ENCODE data around the gene B3GNT8. TPM values are rescaled to one million over a fixed set of nuclear protein-coding genes. Genes with fewer than 3 reads are reported as not detected.

The B3GNT8 gene
- total and polyA plus RNA-seq, 2 of the 8 experiments (the other 6 are each of a cell fraction or from before 2014, with no cell fraction given), result 0.67 to 0.86 TPM

DNA sequence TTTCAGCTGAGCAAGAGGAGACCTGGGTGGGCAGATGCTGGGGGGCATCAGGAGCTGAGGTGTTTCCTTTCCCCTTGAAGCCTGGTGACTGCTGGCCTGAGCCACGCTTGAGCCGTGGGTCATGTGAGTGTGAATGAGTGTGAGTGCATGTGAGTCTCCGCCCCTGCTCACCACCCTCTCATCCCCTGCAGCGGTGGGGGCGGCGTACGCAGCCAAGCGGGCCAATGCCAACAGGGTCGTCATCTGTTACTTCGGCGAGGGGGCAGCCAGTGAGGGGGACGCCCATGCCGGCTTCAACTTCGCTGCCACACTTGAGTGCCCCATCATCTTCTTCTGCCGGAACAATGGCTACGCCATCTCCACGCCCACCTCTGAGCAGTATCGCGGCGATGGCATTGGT, 5.2 kb downstream of the B3GNT8 start:
- FAIRE-seq (no peak), DNase-seq (ENCODE audit: low read depth in 1 of 2, low spot score in 2 of 2) (no peak)
- H3K36me3 ChIP-seq (ENCODE audit: control insufficient read depth in 2 of 4, insufficient read depth in 4 of 4, low read length in 3 of 4), result peaks cover 0 to 10% (median 2%) of the 10 kb centered on the region in 4 experiments; a peak in 6 of 8 replicates
- no peaks in the 10 kb centered on the region for H3K79me1 ChIP-seq (ENCODE audit: low read depth, low read length)
- no peak overlapping the region for H3K23ac ChIP-seq (ENCODE audit: insufficient read length)
- no peak overlapping the region for H3K4me2 ChIP-seq (ENCODE audit: insufficient read depth in 1 of 2, low read depth in 2 of 2, low read length in 2 of 2)
- no peak overlapping the region for H2AK5ac ChIP-seq (ENCODE audit: low read depth, low read length)
- WGBS, 2 experiments (ENCODE audit: extremely low coverage in 1 of 2, insufficient coverage in 1 of 2, insufficient read length in 1 of 2, insufficient replicate concordance in 2 of 2, low coverage in 1 of 2, low lambda C conversion rate in 2 of 2, missing lambda C conversion rate in 1 of 2), result 90% methylated on average over 18 of the region's 20 CpGs; no CpG with 5 or more reads in 1 of the 2 experiments
- peaks cover 0 to 7% (median 0%) of the 10 kb centered on the region in 4 experiments; a peak in 2 of 7 replicates for H3K4me1 ChIP-seq (replicated peaks in 1 of 4; ENCODE audit: control insufficient read depth in 3 of 4, insufficient read depth in 4 of 4, low read length in 3 of 4)
- no peak overlapping the region for H3K4me3 ChIP-seq (ENCODE audit: extremely low read depth in 1 of 4, insufficient read depth in 2 of 4, low read depth in 3 of 4, low read length in 4 of 4)
- ChIA-PET POLR2A (ENCODE audit: partially characterized antibody) (no interaction called here), CTCF (ENCODE audit: partially characterized antibody) (no interaction called here)
- H3K18ac ChIP-seq (ENCODE audit: extremely low read depth, low read length), result no peak overlapping the region
- H4K8ac ChIP-seq (ENCODE audit: extremely low read depth, insufficient read depth, low read length), result no peak overlapping the region
- no peaks in the 10 kb centered on the region for H3K9me3 ChIP-seq (ENCODE audit: insufficient read depth in 2 of 2, low read depth in 1 of 2, low read length in 1 of 2)
- H3K4ac ChIP-seq (replicated peaks; ENCODE audit: insufficient read length, low read depth, low read length), result no peak overlapping the region
- H2BK20ac ChIP-seq (ENCODE audit: low read length), result no peak overlapping the region
- H2BK120ac ChIP-seq (replicated peaks; ENCODE audit: low read depth, low read length), result no peak overlapping the region
- H3K27me3 ChIP-seq (replicated peaks in 1 of 4; ENCODE audit: control insufficient read depth in 3 of 4, extremely low read depth in 1 of 4, insufficient read depth in 3 of 4, low read length in 3 of 4), result no peaks in the 10 kb centered on the region
- H3K14ac ChIP-seq (ENCODE audit: insufficient read length), result no peak overlapping the region
- H3K9ac ChIP-seq (replicated peaks in 1 of 4; ENCODE audit: extremely low read depth in 1 of 4, low read depth in 3 of 4, low read length in 3 of 4), result no peak overlapping the region; a peak in 1 of 7 replicates
- no peak overlapping the region for H3K56ac ChIP-seq (replicated peaks; ENCODE audit: insufficient read length, low read depth, low read length)
- H2BK15ac ChIP-seq (ENCODE audit: low read length), result no peak overlapping the region
- no peak overlapping the region for H2BK5ac ChIP-seq (ENCODE audit: low read depth, low read length)
- no peak for TF ChIP-seq MAFK (IDR thresholded peaks at IDR 0.05; ENCODE audit: low read depth, low read length)
- TF ChIP-seq EZH2 (IDR thresholded peaks at IDR 0.05; ENCODE audit: low read depth, low read length, severe bottlenecking), result no peak
- TF ChIP-seq CHD2 (IDR thresholded peaks at IDR 0.05; ENCODE audit: low read length), result no peak
- no peak for TF ChIP-seq EGR1 (IDR thresholded peaks at IDR 0.05; ENCODE audit: borderline replicate concordance, low read depth, low read length)
- H2BK12ac ChIP-seq (ENCODE audit: low read depth, low read length), result no peak overlapping the region
- H4K20me1 ChIP-seq (replicated peaks in 1 of 2; ENCODE audit: control insufficient read depth in 1 of 2, insufficient read depth in 2 of 2, low read length in 2 of 2), result no peaks in the 10 kb centered on the region
- no peak overlapping the region for H4K5ac ChIP-seq (ENCODE audit: insufficient read length, low read depth, low read length)
- no peak overlapping the region for H4K91ac ChIP-seq (replicated peaks; ENCODE audit: insufficient read length, low read length)
- H3K79me2 ChIP-seq (ENCODE audit: control insufficient read depth in 1 of 2, insufficient read depth in 2 of 2, low read length in 2 of 2), result no peaks in the 10 kb centered on the region
- peaks cover 2% of the 10 kb centered on the region; the same call in 1 of the 2 replicates for H3K23me2 ChIP-seq (ENCODE audit: low read depth, low read length)
- H3K27ac ChIP-seq (ENCODE audit: low read depth, low read length), result no peak overlapping the region
- H2AFZ ChIP-seq (ENCODE audit: low read length), result no peak overlapping the region

All from H1 (cell line).